GM19438 (cell line): Measurements from ENCODE around the gene PRKAR2B.
"Not testable (repeated sequence)": the region's sequence is repeated elsewhere in the genome, so short reads cannot be mapped to it uniquely, and the experiment has no call there.

ENCODE experiments used
- ATAC-seq: cut with Tn5 transposase; IDR thresholded peaks from one replicate; pipeline ENCODE4 v1.9.1; 2021; ENCODE audit warnings: low read depth; ENCODE audit not compliant: unreplicated experiment

Gene PRKAR2B

DNA sequence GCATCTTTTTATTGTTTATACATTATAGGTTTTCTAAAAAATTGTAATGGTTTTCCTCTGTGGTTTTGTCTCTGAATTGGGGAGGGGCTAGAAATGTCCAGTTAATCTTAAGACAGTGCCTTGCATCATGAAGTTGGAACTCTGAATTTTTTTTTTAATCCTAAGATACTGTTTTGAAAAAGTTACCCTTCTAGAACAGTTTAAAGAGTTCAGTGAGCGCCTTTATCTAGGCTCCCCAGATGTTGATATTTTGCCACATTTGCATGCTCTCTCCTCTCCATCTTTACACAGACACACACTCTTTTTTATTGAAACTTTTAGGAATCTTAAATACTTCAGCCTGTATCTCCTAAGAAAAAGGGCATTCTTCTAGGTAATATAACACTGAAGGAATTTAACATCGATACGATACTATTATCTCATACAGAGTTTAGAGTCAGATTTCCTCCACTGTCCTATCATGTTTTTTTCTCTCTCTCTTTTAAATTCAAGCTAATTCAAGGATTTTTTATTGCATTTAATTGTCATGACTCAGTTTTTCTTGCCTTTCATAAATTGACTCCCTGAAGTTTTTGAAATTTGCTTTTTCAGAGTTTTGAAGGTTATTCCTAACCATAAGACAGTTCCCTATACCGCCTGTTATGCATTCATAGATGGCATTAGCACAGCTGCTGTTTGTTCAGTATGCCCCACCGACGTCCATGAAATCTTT, 31.5 kb downstream of the PRKAR2B start:
- no peak for ATAC-seq

GRCh38 chr7:107076781-107077698, 32.5 kb downstream of the PRKAR2B start:
- no peak for ATAC-seq

DNA sequence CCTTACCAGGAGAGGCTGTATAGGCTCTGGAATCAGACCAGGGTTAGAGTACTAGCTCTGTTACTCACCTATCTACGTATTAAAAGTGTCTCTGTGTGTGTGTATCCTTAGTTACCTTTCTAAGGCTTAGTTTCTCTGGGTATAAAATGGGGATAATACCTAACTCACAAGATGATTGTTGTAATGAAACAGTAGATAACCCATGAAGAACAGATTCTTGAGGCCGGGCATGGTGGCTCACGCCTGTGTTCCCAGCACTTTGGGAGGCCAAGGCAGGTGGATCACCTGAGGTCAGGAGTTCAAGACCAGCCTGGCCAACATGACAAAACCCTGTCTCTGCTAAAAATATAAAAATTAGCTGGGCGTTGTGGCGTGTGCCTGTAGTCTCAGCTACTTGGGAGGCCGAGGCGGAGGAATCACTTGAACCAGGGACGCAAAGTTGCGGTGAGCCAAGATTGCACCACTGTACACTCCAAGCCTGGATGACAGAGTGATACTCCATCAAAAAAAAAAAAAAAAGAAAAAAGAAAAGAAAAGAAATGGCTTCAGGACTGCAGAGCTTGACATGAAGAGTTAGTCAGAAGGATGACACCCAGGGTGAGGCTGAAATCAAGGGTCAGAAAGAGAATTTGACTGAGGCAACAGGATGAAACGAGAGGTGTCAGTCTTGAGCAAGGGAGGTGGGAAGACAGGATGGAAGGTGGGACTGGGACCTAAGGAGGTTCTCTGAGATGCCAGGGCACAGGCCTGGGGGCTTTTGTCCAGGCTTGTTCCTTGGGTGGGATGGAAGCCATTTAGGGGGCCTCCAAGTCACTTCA, 33.4 kb downstream of the PRKAR2B start:
- ATAC-seq: no peak

GRCh38 chr7:107078517-107078966, 34.0 kb downstream of the PRKAR2B start:
- no peak for ATAC-seq

- ATAC-seq: no peak
Measured at GRCh38 chr7:107079212-107079940, 34.9 kb downstream of the PRKAR2B start.

DNA sequence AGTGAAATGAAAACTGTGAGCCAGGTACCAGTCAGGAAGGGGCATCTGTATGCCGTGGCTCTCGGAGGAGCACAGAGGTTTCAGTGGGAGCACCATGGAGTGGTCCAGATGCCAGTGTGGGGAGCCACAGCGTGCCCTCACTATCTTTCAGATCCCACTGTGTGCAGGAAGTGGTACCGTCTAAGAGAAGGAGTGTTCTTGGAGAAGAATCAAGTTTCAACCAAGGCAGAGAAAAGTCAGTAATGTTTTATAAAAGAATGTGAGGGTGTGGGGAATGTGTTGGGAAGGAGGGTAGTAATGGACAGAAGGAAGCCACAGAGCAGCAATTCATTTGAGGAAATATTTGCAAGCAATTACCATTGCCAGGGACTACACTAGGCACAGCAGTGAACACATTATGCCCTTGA, 35.6 kb downstream of the PRKAR2B start:
- ATAC-seq: no peak

DNA sequence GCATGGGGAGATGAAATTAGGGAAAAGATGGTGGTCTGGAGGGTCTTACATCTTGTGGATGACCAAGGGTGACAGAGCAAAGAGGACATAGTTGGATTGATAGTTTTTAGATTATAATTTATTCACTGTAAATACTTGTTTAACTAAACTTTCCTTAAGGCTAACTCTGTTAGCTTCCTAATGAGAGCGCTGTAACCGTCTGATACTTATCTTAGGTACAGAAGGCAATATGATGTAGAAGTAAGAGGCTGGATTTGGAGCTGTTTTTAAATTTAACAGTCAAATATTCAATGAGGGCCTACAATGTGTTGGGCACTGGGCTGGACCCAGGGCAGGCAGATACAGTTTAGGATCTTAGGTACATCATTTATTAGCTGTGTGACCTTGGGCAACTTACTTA, 36.0 kb downstream of the PRKAR2B start:
- no peak for ATAC-seq

GRCh38 chr7:107085180-107085579, 40.7 kb downstream of the PRKAR2B start:
- ATAC-seq: no peak

GRCh38 chr7:107089627-107090026, 45.1 kb downstream of the PRKAR2B start:
- no peak for ATAC-seq

- ATAC-seq: no peak
Measured at GRCh38 chr7:107090457-107090856, 46.0 kb downstream of the PRKAR2B start.

- ATAC-seq: no peak
Measured at GRCh38 chr7:107091306-107091705, 46.8 kb downstream of the PRKAR2B start.

DNA sequence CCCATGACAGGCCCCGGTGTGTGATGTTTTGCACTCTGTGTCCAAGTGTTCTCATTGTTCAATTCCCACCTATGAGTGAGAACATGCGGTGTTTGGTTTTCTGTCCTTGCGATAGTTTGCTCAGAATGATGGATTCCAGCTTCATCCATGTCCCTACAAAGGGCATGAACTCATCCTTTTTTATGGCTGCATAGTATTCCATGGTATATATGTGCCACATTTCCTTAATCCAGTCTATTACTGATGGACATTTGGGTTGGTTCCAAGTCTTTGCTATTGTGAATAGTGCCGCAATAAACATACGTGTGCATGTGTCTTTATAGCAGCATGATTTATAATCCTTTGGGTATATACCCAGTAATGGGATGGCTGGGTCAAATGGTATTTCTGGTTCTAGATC, 49.2 kb downstream of the PRKAR2B start:
- not testable (repeated sequence) for ATAC-seq

DNA sequence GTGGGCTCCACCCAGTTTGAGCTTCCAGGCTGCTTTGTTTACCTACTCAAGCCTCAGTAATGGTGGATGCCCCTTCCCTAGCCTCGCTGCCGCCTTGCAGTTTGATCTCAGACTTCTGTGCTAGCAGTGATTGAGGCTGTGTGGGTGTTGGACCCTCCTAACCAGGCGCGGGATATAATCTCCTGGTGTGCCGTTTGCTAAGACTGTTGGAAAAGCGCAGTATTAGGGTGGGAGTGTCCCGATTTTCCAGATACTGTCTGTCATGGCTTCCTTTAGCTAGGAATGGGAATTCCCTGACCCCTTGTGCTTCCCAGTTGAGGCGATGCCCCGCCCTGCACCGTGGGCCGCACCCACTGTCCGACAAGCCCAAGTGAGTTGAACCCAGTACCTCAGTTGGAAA, 54.6 kb downstream of the PRKAR2B start:
- not testable (repeated sequence) for ATAC-seq

DNA sequence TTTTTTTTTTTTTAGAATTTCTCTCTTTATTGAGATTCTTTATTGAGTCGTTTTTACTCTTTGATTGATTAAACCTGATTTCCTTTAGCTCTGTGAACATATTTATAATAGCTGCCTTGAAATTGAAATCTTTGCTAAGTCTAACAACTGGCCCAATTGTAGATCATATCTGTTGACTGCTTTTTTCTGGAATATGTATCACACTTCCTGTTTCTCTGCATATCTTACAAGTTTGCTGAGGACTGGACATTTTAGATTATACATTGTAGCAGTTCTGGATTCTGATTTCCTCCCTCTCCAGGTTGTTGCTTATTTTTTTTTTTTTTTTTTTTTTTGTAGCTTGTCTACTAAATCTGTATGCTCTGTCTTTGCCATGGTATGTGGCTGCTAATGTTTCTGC, 56.3 kb downstream of the PRKAR2B start:
- no peak for ATAC-seq

DNA sequence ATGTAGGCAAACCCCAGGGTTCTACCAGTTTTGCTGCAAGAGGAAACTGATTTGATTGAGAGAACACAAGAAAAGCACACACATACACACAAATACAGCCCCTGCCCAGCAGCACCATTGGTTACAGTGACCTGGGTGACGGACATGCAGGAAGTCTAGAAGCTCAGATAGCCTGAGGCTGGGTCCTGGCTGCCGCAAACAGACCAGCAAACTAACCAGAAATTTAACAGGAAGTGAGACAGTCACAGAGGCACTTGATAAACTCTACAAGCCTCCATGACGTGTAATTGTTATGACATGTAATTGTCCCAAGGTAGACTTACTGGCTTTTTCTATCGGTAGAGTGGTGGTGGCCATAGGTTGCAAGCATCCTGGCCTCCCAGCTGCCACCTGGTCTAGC, 58.9 kb downstream of the PRKAR2B start:
- ATAC-seq: no peak

- no peak for ATAC-seq
Measured at GRCh38 chr7:107104801-107105200, 60.3 kb downstream of the PRKAR2B start.

DNA sequence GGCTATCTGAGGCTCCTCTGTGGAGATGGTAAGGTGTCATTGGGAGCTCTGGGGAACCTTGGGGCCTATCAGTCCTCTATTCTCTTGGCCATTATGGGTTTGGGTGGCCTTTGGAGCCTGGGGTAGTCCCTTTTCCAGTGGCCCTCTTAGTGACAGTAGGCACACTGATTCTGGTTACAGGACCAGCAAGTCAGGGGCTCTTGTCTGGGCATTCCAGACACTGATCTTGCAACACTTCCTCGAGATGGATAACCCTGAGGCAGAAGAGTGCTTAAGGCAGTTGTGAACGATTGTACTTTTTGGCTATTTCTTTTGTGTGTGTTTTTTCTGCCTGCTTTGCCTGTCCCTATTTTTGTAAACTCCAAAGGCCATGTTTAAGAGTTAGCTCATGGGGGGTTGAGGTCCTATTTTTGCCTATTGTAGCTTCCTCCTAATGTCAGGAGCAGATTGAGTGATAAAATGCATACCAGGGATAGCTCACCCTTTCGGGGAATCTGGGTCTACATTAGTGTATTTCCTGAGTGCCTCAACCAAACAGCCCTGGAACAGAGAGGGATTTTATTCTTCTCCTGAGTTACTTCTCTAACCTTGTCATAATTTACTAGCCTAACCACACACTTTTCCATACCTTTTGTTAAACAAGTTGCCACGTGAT, 61.2 kb downstream of the PRKAR2B start:
- no peak for ATAC-seq

DNA sequence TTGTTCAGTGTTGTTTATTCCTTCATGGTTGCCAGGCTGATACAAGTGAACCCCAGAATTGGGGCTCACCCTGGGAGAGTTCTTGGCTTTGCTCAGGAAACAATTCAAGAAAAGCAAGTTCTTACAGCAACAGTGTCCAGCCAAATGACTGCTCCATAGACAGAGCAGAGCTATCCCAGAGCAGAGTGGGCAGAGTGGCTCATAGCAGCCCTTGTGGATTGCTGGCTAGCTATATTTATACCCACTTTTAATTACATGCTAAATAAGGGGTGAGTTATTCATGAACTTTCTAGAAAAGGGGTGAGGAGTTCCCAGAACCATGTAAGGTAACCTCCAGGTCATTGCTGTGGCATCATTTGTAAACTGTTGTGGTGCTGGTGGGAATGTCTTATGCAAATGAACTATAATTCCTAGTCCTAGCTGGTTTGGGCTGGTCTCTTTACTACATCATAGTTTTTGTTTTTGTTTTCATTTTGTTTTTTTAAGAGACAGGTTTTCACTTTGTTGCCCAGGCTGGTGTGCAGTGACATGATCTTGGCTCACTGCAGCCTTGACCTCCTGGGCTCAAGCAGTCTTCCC, 64.4 kb downstream of the PRKAR2B start:
- ATAC-seq: no peak

- ATAC-seq: no peak
Measured at GRCh38 chr7:107109955-107110354, 65.5 kb downstream of the PRKAR2B start.
